ENCODE measurements around the gene GSX2. TPM values are rescaled to one million over a fixed set of nuclear protein-coding genes. Genes with fewer than 3 reads are reported as not detected.
A peak's percentile ranks its signal among the peaks of the same experiment; 100 is the strongest.

GSX2 gene
- total and polyA plus RNA-seq, 8 donors = not detected

- no peak for FAIRE-seq
- H3K27ac ChIP-seq = no peak overlapping the region
- no peaks in the 10 kb centered on the region for H3K9me3 ChIP-seq
- peak overlapping the region in 1 of 4 donors; percentile 30 for H3K4me3 ChIP-seq
- ATAC-seq = peak in 3 of 4 donors; percentile 34 to 38 (median 35)
- no peak for TF ChIP-seq CTCF (IDR thresholded peaks at IDR 0.05)
- intact Hi-C loops (cut with DNase I) = no loop called here
- H3K4me1 ChIP-seq = peaks cover 0 to 21% (median 12%) of the 10 kb centered on the region in 3 donors
- WGBS, 2 donors = 2% methylated on average over 30 to 46 of the region's 46 CpGs
- peak in 1 of 6 donors; percentile 56 for DNase-seq
- peaks cover 0 to 69% (median 10%) of the 10 kb centered on the region in 4 donors for H3K27me3 ChIP-seq
- H3K36me3 ChIP-seq = no peaks in the 10 kb centered on the region
Observed at GRCh38 chr4:54100595-54101189, 729 bp downstream of the GSX2 start.

GRCh38 chr4:54101190-54102041, 1.5 kb downstream of the GSX2 start:
- no peak for TF ChIP-seq CTCF (IDR thresholded peaks at IDR 0.05)
- intact Hi-C loops (cut with DNase I) = no loop called here
- no peak overlapping the region for H3K27ac ChIP-seq
- peaks cover 0 to 21% (median 12%) of the 10 kb centered on the region in 3 donors for H3K4me1 ChIP-seq
- DNase-seq (peak in 1 of 6 donors; percentile 47), ATAC-seq (no peak), FAIRE-seq (no peak)
- no peaks in the 10 kb centered on the region for H3K9me3 ChIP-seq
- peaks cover 0 to 62% (median 10%) of the 10 kb centered on the region in 4 donors for H3K27me3 ChIP-seq
- H3K4me3 ChIP-seq = peak overlapping the region in 1 of 4 donors; percentile 30
- no peaks in the 10 kb centered on the region for H3K36me3 ChIP-seq
- 6 to 7% methylated on average over 50 of the region's 50 CpGs for WGBS, 2 donors

- Histone ChIP-seq H3K4me3 (no peak overlapping the region), H3K27me3 (peaks cover 0 to 55% (median 12%) of the 10 kb centered on the region in 4 donors), H3K4me1 (peaks cover 0 to 21% (median 12%) of the 10 kb centered on the region in 3 donors), H3K27ac (no peak overlapping the region), H3K9me3 (no peaks in the 10 kb centered on the region), H3K36me3 (no peaks in the 10 kb centered on the region)
- no peak for TF ChIP-seq CTCF (IDR thresholded peaks at IDR 0.05)
- FAIRE-seq = no peak
- intact Hi-C loops (cut with DNase I) = no loop called here
- no peak for ATAC-seq
- WGBS, 2 donors = 29 to 34% methylated on average over 6 of the region's 6 CpGs
- DNase-seq = no peak
Observed at GRCh38 chr4:54102531-54103106, 2.7 kb downstream of the GSX2 start.

GRCh38 chr4:54103190-54103574, 3.2 kb downstream of the GSX2 start:
- no peak for TF ChIP-seq CTCF (IDR thresholded peaks at IDR 0.05)
- FAIRE-seq = no peak
- no peaks in the 10 kb centered on the region for H3K9me3 ChIP-seq
- intact Hi-C loops (cut with DNase I) = no loop called here
- DNase-seq = no peak
- H3K27ac ChIP-seq = no peak overlapping the region
- 12 to 13% methylated on average over 8 of the region's 8 CpGs for WGBS, 2 donors
- no peaks in the 10 kb centered on the region for H3K36me3 ChIP-seq
- peaks cover 0 to 58% (median 10%) of the 10 kb centered on the region in 4 donors for H3K27me3 ChIP-seq
- no peak overlapping the region for H3K4me3 ChIP-seq
- H3K4me1 ChIP-seq = peaks cover 0 to 21% (median 12%) of the 10 kb centered on the region in 3 donors
- ATAC-seq = no peak
